HG03575 (cell line): Measurements from ENCODE around the gene MITF.

Experiments used
- ATAC-seq: cut with Tn5 transposase; IDR thresholded peaks from one replicate; pipeline ENCODE4 v1.9.1; 2021; ENCODE audit not compliant: unreplicated experiment, insufficient number of reproducible peaks, low FRiP score; ENCODE audit errors: extremely low read depth

Gene MITF

DNA sequence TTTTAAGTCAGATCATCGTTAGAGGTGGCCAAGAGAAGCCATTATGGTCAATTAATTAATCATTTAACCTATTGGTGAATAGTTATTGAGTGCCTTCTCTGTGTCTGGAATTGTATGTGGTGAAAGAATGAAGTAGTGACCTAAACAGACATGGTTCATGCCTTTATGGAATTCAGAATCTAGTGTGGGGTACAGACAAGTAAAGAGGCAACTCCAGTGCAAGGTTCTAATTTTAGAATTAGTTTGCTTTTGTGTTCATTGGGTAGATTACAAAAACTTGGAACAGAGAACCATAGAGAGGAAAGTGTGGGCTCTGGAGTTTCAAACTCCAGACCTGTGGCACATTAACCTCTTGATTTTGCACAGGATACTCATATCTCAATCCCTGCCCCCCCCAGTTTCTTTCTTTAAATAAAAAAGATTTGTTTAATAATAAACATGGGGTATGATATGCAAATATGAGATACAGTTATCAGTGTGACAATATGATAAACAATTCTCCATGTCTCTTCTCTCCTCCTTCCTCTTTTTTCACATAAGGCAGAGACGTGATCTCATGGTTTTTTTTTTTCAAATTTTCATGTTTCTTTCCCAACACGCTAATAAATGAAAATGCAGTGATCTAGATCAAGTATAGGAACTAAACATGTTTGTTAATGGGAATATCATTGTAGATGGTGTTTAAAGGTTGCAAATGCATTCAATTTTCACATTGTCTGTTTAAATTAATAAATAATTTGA lies 117.9 kb downstream of the MITF start:
- ATAC-seq = no peak

DNA sequence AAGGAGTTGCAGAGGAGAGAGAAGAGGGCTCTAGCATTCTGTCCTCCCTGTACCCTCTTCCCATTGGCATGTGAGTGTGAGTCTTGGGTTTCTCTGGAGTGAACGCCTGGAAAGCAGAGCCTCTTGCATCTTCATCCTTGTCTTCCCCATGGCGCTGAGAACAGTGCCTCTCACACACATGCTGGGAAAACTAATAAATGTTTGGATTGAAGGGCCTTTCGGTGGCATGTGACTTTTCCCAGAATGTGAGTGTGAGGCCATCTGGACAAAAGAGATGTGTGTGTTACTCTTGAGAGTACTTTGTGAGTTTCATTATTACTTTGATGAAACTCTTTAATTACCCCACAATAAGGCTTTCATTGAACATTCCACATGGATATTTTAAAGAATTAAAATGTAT lies 122.3 kb downstream of the MITF start:
- no peak for ATAC-seq

DNA sequence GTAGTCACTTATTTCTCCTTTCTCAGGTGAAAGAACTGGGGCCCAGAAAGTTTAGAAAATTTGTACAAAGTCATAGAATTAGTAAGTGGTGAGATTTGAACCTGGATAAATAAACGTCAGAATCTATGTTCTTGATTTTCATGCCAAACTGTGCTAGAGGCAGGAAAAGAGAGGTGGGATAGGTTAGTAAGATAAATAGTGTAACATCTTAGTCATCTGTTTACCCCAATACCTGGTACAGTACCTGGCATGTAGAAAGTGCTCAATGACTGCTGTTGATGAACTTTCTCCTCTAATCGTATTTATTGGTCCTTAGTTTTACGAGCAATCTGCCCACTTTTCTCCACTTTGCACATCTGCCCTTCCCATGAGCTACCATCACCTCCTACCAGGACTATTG lies 124.9 kb downstream of the MITF start:
- no peak for ATAC-seq

DNA sequence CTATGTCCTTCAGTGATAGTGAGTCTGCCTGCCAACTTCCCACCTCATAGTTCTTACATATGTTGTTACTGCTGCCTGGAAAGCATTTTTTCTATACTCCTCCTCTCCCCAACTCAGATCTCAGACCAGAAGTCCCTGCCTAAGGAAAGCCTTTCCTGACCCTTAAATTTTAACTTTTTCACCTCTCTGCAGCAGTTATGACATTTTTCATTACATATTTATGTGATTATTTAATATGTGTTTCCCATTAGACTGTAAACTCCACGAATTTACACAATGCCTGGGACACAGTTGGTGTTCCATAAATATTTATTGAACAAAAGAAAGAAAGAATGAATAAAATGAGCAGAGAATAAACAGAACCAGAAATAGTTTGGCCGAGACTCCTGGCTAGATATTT lies 125.5 kb downstream of the MITF start:
- ATAC-seq = no peak

DNA sequence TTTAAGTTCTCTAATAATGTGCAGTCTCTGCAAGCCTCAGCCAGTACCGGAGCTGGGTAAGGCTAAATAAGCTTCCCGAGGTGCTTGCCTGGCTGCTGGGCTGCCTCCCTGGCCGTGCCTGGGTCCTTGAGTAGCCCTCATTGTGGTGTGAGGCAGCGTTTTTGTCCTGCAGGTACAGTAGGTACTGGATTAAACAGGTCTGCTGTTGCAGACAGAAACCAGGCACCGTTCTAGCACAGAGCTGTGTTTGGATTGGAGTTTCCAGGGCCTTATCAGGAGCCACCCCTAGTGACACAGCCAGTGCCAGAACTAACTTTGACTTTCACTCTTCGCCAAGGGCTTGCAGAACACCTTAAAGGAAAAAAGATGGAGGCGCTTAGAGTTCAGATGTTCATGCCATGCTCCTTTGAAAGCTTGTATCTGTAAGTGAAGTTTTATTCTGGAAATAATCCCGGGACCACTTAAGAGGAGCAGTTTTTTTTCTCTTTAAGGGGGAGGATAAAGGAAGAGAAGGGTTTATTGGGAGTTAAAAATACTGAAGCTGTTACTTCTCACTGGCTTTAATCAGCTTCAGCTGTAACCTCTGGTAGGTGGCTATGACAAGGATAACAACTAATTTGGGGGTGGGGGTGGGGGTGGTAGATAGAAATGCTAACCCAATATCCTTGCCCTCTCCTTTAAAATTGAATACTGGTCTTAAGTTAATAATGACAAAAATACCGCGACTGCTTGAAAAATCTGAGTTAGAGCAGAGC lies 126.8 kb downstream of the MITF start:
- ATAC-seq = no peak

DNA sequence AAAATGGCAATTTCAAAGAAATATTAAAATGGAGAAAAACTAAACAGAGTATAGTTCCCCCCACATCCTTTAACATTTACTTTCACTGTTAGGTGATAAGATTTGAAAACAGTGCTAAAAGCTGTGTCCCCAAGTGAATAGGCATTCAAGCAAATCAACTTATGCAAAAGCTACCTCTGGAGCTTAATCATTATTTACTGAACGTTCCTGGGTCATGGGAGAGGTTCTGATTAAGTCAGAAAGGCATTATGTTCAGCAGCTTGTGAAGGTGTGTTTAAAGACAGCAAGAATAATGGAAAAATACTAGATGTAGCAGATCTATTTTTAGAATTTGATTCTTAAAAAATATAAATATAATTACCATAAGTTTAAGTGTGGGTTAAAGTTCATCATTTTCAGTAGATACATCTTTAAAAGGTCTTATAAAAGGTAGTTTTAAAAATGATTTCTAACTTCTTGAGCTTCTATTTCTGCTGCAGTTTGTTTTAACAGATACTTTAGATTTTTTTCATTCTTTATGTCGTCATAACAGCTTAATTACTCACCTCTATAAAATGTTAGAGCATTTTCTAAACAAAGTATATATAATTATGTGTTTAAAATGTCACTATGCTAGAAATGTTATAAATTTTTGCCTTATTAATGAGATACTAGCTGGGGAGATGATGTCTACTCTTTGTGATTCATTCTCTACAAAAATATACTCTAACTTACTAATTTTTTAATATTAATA lies 127.9 kb downstream of the MITF start:
- no peak for ATAC-seq

DNA sequence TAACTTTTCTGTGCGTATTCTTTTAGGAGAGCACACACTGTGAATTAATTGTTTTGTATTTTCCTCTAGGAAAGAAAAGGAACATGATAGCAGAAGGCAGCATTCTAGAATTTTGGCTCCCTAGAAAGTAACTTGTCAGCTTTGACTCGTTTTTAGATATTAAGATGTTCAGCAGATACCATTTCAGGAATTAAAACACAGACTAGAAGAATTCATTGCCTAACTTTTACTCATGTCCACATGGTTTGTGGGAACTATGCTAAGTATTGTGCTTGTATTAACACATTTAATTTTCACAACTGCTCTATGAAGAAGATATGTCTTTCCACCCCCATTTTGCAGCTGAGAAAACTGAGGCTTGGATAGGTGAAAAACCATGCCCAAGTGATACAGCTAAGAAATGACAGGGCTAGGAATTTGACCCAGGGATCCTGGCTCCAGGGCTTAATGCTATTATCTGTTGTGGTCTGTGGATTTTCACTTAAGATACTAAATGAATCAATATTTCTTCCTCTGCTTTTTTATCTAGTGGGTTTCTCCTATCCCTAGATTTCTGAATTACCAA lies 128.8 kb downstream of the MITF start:
- ATAC-seq = no peak

DNA sequence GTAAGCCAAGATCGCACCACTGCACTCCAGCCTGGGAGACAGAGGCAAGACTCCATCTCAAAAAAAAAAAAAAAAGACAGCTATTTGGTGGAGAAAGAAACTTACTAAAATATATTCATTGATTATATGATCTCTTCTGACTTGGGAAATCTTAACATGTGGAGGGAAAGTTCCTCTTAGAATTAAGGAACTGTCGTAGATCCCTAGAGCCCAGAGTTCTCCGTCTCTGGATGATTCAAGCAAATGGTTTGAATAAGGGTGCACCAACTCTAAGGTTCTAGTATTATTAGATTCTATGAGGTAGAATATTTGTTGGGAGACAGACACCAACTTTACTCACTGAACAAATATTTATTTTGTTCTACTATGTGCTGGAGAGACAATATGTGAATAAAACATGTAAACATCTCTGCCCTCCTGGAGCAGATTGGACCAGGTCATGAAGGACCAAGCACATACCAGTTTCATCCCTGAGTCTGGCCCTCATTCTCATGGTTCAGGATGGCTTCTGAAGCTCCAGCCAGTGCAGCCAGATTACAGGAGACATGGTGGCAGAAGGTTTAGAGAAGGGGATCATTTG lies 129.7 kb downstream of the MITF start:
- ATAC-seq = no peak

DNA sequence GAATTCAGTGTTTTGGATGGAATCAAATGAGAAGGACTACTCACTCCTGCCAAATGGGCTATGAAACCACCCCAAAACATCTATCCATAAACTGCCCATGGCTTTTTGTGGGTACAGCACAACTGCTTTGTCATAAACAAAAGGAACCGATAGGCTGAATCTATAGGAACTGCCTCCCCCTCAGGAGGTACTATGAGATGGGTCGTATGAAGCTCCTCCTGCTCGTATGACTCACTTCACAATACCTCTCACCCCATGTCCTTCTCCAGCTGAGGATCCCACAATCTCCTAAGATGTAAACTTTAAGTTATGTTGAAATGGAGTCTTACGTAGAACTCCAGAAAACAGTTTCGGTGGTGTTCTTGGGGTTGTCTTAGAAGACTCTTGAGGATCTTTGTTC lies 130.4 kb downstream of the MITF start:
- ATAC-seq = no peak

DNA sequence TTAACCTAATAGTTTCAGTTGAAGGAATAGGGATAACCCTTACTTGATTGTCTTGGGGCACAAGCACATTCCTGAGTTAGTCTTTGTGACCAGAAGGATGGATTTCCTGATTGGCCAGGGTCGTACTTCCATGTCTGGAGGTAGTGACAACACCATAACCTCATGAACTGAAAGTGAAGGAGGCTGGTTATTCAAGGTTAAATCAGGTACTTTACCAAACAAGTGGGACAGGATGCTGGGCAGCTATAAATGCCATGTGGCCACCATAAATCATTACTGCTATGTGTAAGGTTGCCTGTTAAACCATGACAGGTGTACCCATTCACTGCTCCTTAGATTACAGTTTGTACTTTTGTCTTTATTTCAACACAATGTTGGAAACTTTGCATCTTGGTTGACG lies 132.0 kb downstream of the MITF start:
- no peak for ATAC-seq

DNA sequence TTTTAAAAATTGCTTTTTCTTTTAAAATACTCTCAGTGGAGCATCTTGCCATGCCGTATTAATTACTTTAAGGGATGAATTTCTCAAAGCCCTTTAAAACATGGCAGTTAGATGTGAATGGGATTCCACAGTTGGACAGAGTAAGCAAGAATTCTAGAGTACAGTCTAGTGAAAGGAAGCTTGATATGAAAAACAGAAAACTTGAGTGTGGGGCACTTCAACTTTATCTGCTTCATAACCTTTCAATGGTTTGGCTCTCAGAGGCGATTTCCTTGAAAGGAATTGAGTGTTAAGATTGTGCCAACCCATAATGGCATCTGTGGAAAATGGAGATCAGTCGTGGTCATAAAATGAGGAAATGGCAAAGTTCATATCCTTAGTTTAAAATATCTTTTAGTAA lies 132.6 kb downstream of the MITF start:
- no peak for ATAC-seq

DNA sequence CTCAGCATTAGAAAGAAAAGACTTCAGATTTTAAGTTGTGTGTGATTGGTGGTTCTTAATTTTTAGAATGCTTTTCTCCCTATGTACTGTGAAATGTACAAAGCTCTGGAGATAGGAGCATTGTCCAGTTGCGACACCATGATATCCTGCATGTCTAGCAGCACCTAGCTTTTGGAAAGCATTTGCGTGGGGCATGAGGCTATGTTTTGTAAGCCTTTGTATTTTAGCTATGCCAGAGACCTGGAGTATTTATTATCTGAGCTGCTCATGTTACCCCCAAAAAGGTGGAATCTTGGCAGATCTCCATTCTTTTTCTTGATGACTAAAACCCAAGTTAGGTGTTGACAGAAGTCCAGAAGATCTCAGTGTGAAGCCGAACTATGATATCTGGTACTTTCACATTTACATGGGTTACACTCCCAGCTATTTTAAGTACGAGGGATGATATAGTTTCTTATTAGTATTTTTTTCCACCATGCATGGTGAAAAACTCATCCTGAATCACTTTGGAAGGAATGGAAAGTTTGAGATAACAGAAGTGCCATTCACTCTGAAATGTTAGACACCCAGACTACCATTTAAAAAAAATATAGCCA lies 133.6 kb downstream of the MITF start:
- ATAC-seq = no peak

DNA sequence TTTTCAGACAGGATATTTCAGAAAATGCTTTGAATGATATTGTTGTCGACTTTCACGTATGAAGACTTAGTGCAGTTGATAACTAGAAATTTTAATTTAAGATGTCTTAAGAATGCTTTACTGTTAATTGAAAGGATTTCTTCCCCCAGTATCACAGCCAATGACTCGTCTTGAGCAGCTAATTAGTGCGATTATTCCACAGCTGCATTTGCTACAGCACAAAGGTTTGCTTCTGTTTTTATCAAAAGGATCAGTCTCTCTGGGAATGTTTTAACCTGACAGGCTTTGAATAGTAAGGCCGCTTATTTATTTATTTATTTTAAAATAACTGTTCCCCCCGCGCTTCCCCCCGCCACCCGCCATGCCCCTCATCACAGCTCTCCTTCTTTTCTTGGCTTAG lies 136.8 kb downstream of the MITF start:
- no peak for ATAC-seq

DNA sequence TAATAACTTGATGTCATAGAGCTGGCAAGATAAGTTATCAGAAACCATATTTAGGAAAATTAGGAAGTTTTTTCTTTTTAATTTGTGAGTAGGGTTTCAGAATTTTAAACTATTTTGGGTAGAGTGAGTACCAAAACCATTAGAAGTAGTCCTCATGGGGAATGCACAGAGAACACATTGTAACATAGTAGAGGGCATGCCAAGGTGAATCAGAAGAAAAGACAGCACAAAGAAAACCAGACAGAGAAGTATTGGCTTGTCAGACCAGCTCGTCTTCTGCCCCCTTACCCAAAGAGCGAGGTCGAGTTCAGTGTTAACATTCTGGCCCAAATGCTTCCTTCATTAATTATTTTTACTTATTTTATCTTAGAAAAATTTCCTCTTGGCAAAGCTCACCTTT lies 139.0 kb downstream of the MITF start:
- ATAC-seq = no peak

DNA sequence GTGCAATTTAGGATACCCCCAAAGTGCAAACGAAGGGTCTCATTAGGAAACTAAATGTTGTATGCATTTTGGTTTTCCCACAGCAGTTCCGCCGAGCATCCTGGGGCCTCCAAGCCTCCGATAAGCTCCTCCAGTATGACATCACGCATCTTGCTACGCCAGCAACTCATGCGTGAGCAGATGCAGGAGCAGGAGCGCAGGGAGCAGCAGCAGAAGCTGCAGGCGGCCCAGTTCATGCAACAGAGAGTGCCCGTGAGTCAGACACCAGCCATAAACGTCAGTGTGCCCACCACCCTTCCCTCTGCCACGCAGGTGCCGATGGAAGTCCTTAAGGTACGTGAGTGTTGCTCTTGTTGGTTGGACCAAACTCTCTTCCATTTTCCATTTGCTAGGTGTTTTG lies 139.8 kb downstream of the MITF start:
- no peak for ATAC-seq

DNA sequence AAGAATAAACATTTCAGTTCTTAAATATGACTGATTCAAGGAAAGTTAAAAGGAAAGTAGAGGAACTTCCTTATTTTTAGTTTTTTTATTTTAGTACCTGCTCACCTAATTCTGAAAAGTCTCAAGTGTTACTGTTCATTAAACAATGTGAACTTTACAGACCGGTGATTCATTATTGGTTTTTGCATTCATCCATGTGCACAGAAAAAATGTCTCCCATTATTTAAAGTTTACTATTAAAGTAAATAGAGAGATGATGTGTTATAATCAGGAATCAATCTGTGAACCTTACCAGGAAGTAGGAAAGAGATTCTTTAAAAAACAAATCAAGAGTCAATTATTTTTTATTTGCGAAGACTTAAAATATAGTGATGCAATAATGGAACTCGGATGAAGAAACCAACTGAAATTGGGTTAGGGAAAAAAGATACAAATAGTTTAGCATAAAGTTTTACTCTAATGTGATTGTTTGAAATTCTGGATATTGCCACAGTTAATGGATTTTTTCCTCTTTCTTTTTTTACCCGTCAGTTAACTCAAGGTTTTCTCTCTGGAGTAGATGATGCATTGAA lies 140.9 kb downstream of the MITF start:
- no peak for ATAC-seq

DNA sequence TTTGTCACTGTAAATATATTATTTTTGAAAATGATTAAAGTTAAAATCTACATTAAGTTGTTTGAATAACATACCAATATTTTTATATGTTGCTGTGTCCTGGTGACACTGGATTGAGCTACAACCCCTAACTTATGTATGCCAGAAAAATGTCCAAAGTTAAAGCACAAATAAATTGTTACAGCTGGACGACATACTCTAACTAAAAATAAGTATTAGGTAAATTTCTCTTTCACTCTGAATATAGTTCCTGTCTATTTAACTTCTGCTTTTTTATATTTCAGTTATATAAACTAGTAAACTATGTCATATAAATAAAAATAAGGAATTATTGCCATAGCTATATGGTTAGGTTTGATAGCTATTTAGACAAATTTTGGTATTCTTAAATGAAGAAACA lies 141.8 kb downstream of the MITF start:
- no peak for ATAC-seq

DNA sequence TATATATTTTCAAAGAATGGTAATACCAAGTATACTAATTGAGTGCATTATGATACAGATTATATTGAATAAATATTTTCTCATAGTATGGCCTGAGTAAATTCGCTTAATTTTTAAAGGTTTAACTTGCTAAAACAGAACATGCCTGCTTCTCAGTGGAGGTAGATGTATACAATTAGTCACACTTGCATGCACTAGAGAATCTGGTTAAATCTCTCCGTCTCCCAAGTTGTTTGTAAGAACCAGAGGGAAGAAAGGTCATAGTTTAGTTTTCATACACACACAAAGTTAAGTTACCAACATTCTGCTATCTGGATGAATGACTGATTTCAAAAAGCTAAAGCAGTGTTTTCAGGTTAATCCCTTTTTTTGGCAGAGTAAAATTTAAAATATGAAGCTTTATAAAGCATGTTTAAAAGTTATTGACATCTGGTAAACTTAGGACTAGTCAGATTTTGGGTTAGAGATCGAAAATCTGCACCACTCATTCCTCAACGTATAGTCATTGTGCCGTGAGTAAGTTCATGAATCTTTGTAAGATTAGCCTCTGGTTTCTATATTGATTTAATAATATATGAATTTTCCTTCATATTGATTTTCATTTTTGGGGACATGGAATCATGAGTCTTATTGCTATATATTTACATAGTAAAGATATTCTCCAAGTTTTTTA lies 142.6 kb downstream of the MITF start:
- ATAC-seq = no peak
